GM12892 (cell line): ENCODE measurements around the gene PARD3.

Experiments
- DNase-seq: peaks from one replicate; pipeline ENCODE4 v3.0.0; 2011; ENCODE audit not compliant: insufficient read length
- FAIRE-seq: peaks from 2 replicates; lab custom pipeline; 2011; peaks lifted over from hg19 to GRCh38; lab: Jason Lieb, UNC
- POLR2A ChIP-seq: IDR thresholded peaks from 2 replicates; pipeline ENCODE4 v1.6.1; 2011; ENCODE audit warnings: low read depth, low read length, control low read depth
- POLR2AphosphoS5 ChIP-seq: IDR thresholded peaks from 2 replicates; pipeline ENCODE4 v1.6.1; 2011; ENCODE audit warnings: low read depth, low read length, control low read depth
- TAF1 ChIP-seq: IDR thresholded peaks from 2 replicates; pipeline ENCODE4 v1.6.1; 2011; ENCODE audit warnings: low read depth, mild to moderate bottlenecking, control low read depth, low read length, borderline replicate concordance

PARD3 gene

DNA sequence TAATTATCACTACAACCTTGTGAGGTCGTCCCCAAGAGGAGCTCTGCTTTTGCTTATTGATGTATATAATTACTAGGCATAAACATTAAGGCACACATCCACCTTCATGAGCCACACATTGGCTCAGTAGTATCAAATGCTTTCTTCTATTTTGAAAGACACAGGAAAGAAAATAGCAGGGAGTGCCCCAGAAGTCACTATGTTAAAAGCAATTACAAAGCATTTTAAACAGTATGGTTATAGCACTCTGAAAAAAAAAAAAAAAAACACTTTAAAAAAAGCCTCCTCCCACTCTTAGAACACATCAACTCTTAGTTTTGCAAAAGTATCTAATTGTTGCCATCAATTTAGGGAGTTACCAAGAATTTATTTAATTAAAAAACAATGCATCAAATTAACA, 474.2 kb downstream of the PARD3 start:
- no peak for TF ChIP-seq POLR2A
- TF ChIP-seq POLR2AphosphoS5 = no peak
- TF ChIP-seq TAF1 = no peak
- DNase-seq (no peak), FAIRE-seq (no peak)

- no peak for TF ChIP-seq POLR2AphosphoS5
- no peak for TF ChIP-seq POLR2A
- TF ChIP-seq TAF1 = no peak
- FAIRE-seq (no peak), DNase-seq (no peak)
These were observed 475.1 kb downstream of the PARD3 start for GRCh38 chr10:34339816-34340553.

DNA sequence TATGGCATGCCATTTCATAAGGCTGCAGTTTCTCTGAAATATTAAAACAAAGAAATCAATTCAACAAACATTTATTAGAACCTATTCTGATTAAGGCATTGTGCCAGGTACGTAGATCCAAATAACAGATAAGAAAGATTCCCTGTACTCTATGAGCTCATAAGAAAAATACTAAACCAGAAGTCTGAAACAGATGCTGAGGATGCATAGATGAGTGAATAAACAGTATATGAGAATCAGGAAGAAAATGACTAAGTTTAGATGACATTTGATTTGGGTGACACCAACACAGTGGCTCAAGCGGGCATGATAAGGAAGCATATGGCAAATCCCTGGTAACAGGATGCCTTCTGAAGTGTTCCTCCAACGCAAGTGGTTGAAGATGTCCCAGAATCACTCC, 477.2 kb downstream of the PARD3 start:
- FAIRE-seq = no peak
- DNase-seq = no peak
- no peak for TF ChIP-seq POLR2A
- TF ChIP-seq POLR2AphosphoS5 = no peak
- no peak for TF ChIP-seq TAF1

- no peak for DNase-seq
- no peak for TF ChIP-seq POLR2AphosphoS5
- no peak for TF ChIP-seq POLR2A
- TF ChIP-seq TAF1 = no peak
- no peak for FAIRE-seq
These were observed 479.0 kb downstream of the PARD3 start for GRCh38 chr10:34335960-34336690.

DNA sequence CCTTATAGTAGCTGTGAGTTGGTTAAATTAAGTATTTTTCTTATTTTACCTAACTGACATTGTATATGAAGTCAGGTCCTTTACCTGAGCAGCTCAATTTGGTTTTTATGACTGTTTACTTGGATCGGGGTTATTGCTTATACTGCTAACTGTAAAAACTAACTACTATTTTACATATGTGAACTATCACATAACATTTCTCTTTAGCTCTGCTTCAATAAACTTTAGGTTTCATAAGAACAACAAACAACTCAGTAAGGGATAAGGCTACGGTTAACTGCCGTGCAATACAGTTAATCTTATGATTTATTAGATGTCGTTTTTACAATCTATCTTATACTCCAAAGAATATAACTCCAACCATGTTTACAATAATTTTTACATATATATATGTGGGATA, 480.2 kb downstream of the PARD3 start:
- FAIRE-seq = no peak

GRCh38 chr10:34333513-34333912, 481.6 kb downstream of the PARD3 start:
- DNase-seq (no peak), FAIRE-seq (no peak)
- TF ChIP-seq TAF1 = no peak
- TF ChIP-seq POLR2AphosphoS5 = no peak
- no peak for TF ChIP-seq POLR2A

More for the DNA sequence above, 480.2 kb downstream of the PARD3 start:
- no peak for TF ChIP-seq TAF1
- no peak for TF ChIP-seq POLR2AphosphoS5
- TF ChIP-seq POLR2A = no peak
- no peak for DNase-seq

GRCh38 chr10:34327184-34327583, 487.9 kb downstream of the PARD3 start:
- FAIRE-seq = no peak
- TF ChIP-seq POLR2AphosphoS5 = no peak
- no peak for TF ChIP-seq TAF1
- no peak for TF ChIP-seq POLR2A
- no peak for DNase-seq

DNA sequence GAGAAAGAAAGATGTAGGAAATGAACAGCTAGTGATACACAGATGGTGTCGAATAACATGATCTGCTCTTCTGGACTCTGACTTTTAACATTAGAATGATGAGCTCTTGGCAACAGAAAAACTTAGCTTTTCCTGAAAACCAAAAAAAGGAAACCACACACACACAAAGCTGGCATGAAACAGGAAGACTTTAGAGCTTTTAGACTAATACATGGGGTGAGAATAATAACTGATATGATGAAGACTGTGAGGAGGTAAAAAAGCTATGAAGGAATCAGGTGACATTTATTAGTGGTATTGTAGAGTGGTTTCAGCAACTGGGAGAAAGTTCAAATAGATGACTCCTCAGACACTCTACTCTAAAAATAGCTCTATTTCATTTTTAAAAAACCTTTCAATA, 491.9 kb downstream of the PARD3 start:
- DNase-seq (no peak), FAIRE-seq (no peak)
- TF ChIP-seq POLR2A = no peak
- TF ChIP-seq TAF1 = no peak
- no peak for TF ChIP-seq POLR2AphosphoS5

DNA sequence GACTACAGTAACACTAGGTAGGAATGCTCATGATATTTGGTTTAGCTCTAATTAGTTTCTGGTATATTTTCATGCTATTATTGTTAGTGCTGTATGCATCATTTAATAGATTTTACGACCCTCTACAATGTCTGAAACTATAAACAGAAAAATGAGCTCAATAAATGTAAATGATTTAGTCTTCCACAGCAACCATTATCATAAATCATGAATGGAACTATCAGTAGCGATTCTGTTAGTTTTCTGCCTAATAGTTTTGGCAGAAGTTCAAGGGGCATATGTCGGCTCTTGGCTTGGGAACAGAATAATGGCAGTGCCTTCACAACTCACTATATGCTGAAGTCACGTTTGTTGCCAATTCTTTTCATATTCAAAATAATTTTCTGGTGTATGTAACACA, 494.8 kb downstream of the PARD3 start:
- FAIRE-seq (no peak), DNase-seq (no peak)
- TF ChIP-seq TAF1 (no peak), POLR2AphosphoS5 (no peak), POLR2A (no peak)

GRCh38 chr10:34319197-34319846, 495.8 kb downstream of the PARD3 start:
- TF ChIP-seq TAF1 (no peak), POLR2A (no peak), POLR2AphosphoS5 (no peak)
- no peak for FAIRE-seq
- DNase-seq = no peak

DNA sequence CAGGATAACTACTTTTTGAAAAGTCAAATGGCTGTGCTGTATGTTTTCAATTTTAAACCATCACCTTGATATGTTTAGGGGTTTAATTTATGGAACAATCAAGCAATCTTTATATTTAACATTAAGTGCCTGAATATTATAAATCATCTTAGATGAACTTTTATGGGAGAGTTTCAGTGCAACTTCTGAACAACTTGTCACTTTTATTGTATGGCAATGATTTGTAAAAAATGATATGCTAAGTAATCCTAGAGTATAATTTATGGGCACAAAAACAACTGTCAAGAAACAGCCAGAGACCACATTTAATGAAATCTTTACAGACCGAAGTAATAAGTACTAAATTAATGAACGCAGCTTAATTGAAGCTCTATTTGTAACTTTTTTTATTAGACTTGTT, 498.9 kb downstream of the PARD3 start:
- TF ChIP-seq POLR2A (no peak), POLR2AphosphoS5 (no peak), TAF1 (no peak)

GRCh38 chr10:34314457-34314856, 500.6 kb downstream of the PARD3 start:
- DNase-seq = no peak
- TF ChIP-seq POLR2AphosphoS5 (no peak), TAF1 (no peak), POLR2A (no peak)
- FAIRE-seq = no peak

More for the DNA sequence above, 498.9 kb downstream of the PARD3 start:
- DNase-seq = no peak
- no peak for FAIRE-seq
